Measurements from ENCODE around the gene SLX4IP. TPM values are rescaled to one million over a fixed set of nuclear protein-coding genes. Genes with fewer than 3 reads are reported as not detected.
A peak's percentile ranks its signal among the peaks of the same experiment; 100 is the strongest.

SLX4IP gene
- total and polyA plus RNA-seq, 2 of the 13 experiments (the other 11 are each of a cell fraction or from before 2014, with no cell fraction given): 3.6 to 7.3 TPM

DNA sequence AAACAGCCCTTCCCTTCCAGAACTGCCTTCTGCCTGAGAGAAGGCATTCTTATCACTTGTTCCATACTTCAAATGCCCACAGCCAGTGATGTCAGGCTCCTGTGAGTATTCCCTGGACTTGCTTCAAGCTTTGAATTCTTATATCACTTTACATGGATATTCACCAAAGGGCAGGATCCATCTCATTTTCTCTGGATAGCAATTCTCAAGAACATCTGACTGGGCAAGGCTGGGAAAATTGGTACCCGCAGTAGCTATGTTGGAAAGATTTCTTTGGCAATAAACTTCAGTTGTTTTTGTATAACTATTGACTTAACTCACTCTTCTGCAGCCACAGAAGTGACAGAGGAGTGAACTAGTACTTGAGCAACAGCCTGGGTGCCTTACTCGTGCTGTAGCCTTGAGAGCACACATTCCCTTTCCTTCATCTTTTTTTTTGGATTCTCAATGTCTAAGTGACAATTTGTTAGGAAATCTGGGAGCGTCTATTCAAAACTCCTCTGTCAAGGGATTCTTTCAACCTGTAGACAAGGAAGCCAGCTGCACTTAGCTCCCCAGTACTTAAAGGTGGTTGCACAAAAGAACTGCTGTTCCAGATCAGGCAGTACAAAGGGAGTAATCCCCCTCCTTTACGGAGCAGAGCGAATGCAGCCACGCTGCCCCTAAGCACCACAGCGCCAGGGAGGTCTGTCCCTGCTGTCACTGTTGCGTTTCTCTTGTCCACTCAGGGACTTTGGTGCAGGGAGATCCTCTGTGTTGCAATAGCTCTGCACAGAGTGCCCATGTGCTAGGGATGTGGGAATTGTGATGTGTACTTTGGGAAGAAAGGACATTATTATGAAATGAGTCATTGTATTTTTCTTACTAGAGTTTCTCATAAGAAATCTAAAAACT, 169.1 kb downstream of the SLX4IP start (continued):
- TF ChIP-seq XRCC5 (optimal IDR thresholded peaks at IDR 0.05; ENCODE audit: low read length): peak; percentile 92
- no peak for TF ChIP-seq SP2 (CRISPR knock-in tag; IDR thresholded peaks at IDR 0.05)
- no peak for TF ChIP-seq PRMT3 (CRISPR knock-in tag; IDR thresholded peaks at IDR 0.05; ENCODE audit: borderline replicate concordance, low read depth)
- 0 out of 2 replicates have a peak, but pooled peaks have one; percentile 56 for TF ChIP-seq GTF3A (CRISPR knock-in tag; conservative IDR thresholded peaks at IDR 0.05)
- TF ChIP-seq THYN1 (CRISPR knock-in tag; IDR thresholded peaks at IDR 0.05; ENCODE audit: borderline replicate concordance, low read depth): no peak
- TF ChIP-seq GRHL1 (CRISPR knock-in tag; conservative IDR thresholded peaks at IDR 0.05): no peak
- peak; percentile 92; the same call in 1 of the 2 replicates for TF ChIP-seq ARID2 (CRISPR knock-in tag; IDR thresholded peaks at IDR 0.05; ENCODE audit: borderline replicate concordance)
- 0 out of 2 replicates have a peak, but pooled peaks have one; percentile 48 for TF ChIP-seq SMARCC2 (IDR thresholded peaks at IDR 0.05)
- peak; percentile 87 to 97; a peak in 3 of 4 replicates for TF ChIP-seq EP300 (IDR thresholded peaks at IDR 0.05; ENCODE audit: low read depth in 2 of 2, low read length in 2 of 2)
- peak; percentile 96 for TF ChIP-seq EP300 (CRISPR knock-in tag; IDR thresholded peaks at IDR 0.05; ENCODE audit: borderline replicate concordance)
- no peak for TF ChIP-seq REXO4 (CRISPR knock-in tag; IDR thresholded peaks at IDR 0.05; ENCODE audit: borderline replicate concordance)
- 0 out of 2 replicates have a peak, but pooled peaks have one; percentile 63 for TF ChIP-seq ZNF337 (CRISPR knock-in tag; IDR thresholded peaks at IDR 0.05; ENCODE audit: borderline replicate concordance, low read depth)
- 0 out of 2 replicates have a peak, but pooled peaks have one; percentile 42 for TF ChIP-seq ZKSCAN1 (IDR thresholded peaks at IDR 0.05; ENCODE audit: low read length)
- peak; percentile 47; the same call in 1 of the 2 replicates for TF ChIP-seq KLF6 (CRISPR knock-in tag; IDR thresholded peaks at IDR 0.05)
- TF ChIP-seq ZNF296 (CRISPR knock-in tag; conservative IDR thresholded peaks at IDR 0.05): peak; percentile 83; the same call in 1 of the 2 replicates
- peak; percentile 81; the same call in 1 of the 2 replicates for TF ChIP-seq ZNF34 (CRISPR knock-in tag; IDR thresholded peaks at IDR 0.05; ENCODE audit: borderline replicate concordance)
- TF ChIP-seq, protein P1, sequence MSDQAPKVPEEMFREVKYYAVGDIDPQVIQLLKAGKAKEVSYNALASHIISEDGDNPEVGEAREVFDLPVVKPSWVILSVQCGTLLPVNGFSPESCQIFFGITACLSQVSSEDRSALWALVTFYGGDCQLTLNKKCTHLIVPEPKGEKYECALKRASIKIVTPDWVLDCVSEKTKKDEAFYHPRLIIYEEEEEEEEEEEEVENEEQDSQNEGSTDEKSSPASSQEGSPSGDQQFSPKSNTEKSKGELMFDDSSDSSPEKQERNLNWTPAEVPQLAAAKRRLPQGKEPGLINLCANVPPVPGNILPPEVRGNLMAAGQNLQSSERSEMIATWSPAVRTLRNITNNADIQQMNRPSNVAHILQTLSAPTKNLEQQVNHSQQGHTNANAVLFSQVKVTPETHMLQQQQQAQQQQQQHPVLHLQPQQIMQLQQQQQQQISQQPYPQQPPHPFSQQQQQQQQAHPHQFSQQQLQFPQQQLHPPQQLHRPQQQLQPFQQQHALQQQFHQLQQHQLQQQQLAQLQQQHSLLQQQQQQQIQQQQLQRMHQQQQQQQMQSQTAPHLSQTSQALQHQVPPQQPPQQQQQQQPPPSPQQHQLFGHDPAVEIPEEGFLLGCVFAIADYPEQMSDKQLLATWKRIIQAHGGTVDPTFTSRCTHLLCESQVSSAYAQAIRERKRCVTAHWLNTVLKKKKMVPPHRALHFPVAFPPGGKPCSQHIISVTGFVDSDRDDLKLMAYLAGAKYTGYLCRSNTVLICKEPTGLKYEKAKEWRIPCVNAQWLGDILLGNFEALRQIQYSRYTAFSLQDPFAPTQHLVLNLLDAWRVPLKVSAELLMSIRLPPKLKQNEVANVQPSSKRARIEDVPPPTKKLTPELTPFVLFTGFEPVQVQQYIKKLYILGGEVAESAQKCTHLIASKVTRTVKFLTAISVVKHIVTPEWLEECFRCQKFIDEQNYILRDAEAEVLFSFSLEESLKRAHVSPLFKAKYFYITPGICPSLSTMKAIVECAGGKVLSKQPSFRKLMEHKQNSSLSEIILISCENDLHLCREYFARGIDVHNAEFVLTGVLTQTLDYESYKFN (CRISPR knock-in tag; conservative IDR thresholded peaks at IDR 0.05): peak; percentile 90
- TF ChIP-seq REL (CRISPR knock-in tag; conservative IDR thresholded peaks at IDR 0.05): no peak
- TF ChIP-seq, protein P2, sequence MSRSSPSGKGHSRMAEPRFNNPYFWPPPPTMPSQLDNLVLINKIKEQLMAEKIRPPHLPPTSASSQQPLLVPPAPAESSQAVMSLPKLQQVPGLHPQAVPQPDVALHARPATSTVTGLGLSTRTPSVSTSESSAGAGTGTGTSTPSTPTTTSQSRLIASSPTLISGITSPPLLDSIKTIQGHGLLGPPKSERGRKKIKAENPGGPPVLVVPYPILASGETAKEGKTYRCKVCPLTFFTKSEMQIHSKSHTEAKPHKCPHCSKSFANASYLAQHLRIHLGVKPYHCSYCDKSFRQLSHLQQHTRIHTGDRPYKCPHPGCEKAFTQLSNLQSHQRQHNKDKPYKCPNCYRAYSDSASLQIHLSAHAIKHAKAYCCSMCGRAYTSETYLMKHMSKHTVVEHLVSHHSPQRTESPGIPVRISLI (CRISPR knock-in tag; IDR thresholded peaks at IDR 0.05; ENCODE audit: borderline replicate concordance): peak; percentile 78
- peak in 1 of 2 experiments; percentile 97; a peak in 2 of 4 replicates for TF ChIP-seq KLF16 (CRISPR knock-in tag; IDR thresholded peaks at IDR 0.05)
- no peak; the same call in 1 of the 2 replicates for TF ChIP-seq ZC3H4 (CRISPR knock-in tag; IDR thresholded peaks at IDR 0.05; ENCODE audit: borderline replicate concordance)
- peak; percentile 88 for TF ChIP-seq RARA (CRISPR knock-in tag; IDR thresholded peaks at IDR 0.05)
